Measurements from ENCODE around the gene MAMDC4. TPM values are rescaled to one million over a fixed set of nuclear protein-coding genes. Genes with fewer than 3 reads are reported as not detected.

The MAMDC4 gene
- total RNA-seq, 1 experiment from 2014 or later: 17.3 TPM

- H3K9me3 ChIP-seq (ENCODE audit: control insufficient read depth in 1 of 2, insufficient read depth in 1 of 2, low read depth in 1 of 2, low read length in 2 of 2): no peaks in the 10 kb centered on the region
- RAD21 ChIA-PET (ENCODE audit: low non-redundant PET in 1 of 2, low total read pairs in 2 of 2, uncharacterized antibody in 2 of 2, unreplicated experiment in 2 of 2): no interaction called here
- no peaks in the 10 kb centered on the region for H3K9me2 ChIP-seq (ENCODE audit: insufficient read depth)
- no peak overlapping the region for H2AFZ ChIP-seq (ENCODE audit: low read depth, low read length, poor library complexity, severe bottlenecking)
- BruUV-seq (replicated peaks): no TSS peak
- no peak overlapping the region for H3K4me3 ChIP-seq (replicated peaks in 1 of 2; ENCODE audit: low read depth in 1 of 2, low read length in 2 of 2)
- ATAC-seq: no peak
- H3K36me3 ChIP-seq (ENCODE audit: control insufficient read depth in 1 of 2, insufficient read depth in 2 of 2, low read length in 2 of 2): peaks cover 20 to 39% of the 10 kb centered on the region in 2 experiments; a peak in 3 of 4 replicates
- POLR2A ChIA-PET: no interaction called here
- no peak overlapping the region for H3K27ac ChIP-seq (ENCODE audit: low read depth, low read length)
- H3K4me2 ChIP-seq (ENCODE audit: low read length): no peak overlapping the region
- H3K27me3 ChIP-seq (ENCODE audit: insufficient read depth, low read length): no peaks in the 10 kb centered on the region
- CTCF ChIA-PET: no interaction called here
- H3K79me2 ChIP-seq (ENCODE audit: insufficient read depth, low read length): peaks cover 37% of the 10 kb centered on the region; the same call in 1 of the 2 replicates
- DNase-seq (ENCODE audit: low read depth, low spot score): no peak
- no peaks in the 10 kb centered on the region for H4K20me1 ChIP-seq (ENCODE audit: insufficient read depth)
- peaks cover 9 to 23% of the 10 kb centered on the region in 2 experiments for H3K4me1 ChIP-seq (ENCODE audit: control insufficient read depth in 1 of 2, insufficient read depth in 2 of 2, low read length in 2 of 2)
- no peak overlapping the region for H3K9ac ChIP-seq (ENCODE audit: low read length)
- intact Hi-C loops (cut with micrococcal nuclease): no loop called here
- TF ChIP-seq EZH2 (IDR thresholded peaks at IDR 0.05) (no peak), CBX3 (IDR thresholded peaks at IDR 0.05; ENCODE audit: low read depth) (no peak), ATF3 (IDR thresholded peaks at IDR 0.05) (no peak), ZBTB33 (IDR thresholded peaks at IDR 0.05; ENCODE audit: extremely low read depth, insufficient replicate concordance, low read length) (no peak), CTCF (IDR thresholded peaks at IDR 0.05 in 2 of 3, conservative IDR thresholded peaks at IDR 0.05 in 1 of 3; ENCODE audit: borderline replicate concordance in 1 of 3, insufficient read depth in 1 of 3, low read depth in 2 of 3, low read length in 2 of 3) (no peak), POLR2A (IDR thresholded peaks at IDR 0.05; ENCODE audit: borderline replicate concordance, extremely low read depth, insufficient read depth, insufficient read length) (no peak), EGR1 (IDR thresholded peaks at IDR 0.05; ENCODE audit: low read depth) (no peak), JUND (IDR thresholded peaks at IDR 0.05) (no peak), TCF7L2 (IDR thresholded peaks at IDR 0.05; ENCODE audit: borderline replicate concordance, extremely low read depth, insufficient read depth, insufficient read length) (no peak), RAD21 (IDR thresholded peaks at IDR 0.05; ENCODE audit: low read depth) (no peak), YY1 (IDR thresholded peaks at IDR 0.05; ENCODE audit: extremely low read depth, insufficient replicate concordance, low read depth, low read length) (no peak), SP1 (IDR thresholded peaks at IDR 0.05; ENCODE audit: low read depth) (no peak), MAX (IDR thresholded peaks at IDR 0.05) (no peak), REST (IDR thresholded peaks at IDR 0.05; ENCODE audit: low read depth) (no peak), EZH2phosphoT487 (IDR thresholded peaks at IDR 0.05; ENCODE audit: borderline replicate concordance) (no peak), ZNF274 (IDR thresholded peaks at IDR 0.05; ENCODE audit: low read depth, low read length) (no peak), POLR2AphosphoS5 (IDR thresholded peaks at IDR 0.05; ENCODE audit: low read depth, low read length) (no peak)
These were observed 51.0 kb downstream of the MAMDC4 start for GRCh38 chr9:136903041-136903554.
